Measurements from ENCODE around the gene NOS3. TPM values are rescaled to one million over a fixed set of nuclear protein-coding genes. Genes with fewer than 3 reads are reported as not detected.

NOS3 gene
- total RNA-seq, 1 experiment from 2014 or later: 3.2 TPM

GRCh38 chr7:150982351-150982750 is 8.5 kb upstream of the NOS3 start:
- H3K9me3 ChIP-seq (ENCODE audit: insufficient read depth, low read depth): no peaks in the 10 kb centered on the region

GRCh38 chr7:150983893-150984368 is 6.9 kb upstream of the NOS3 start:
- no peaks in the 10 kb centered on the region for H3K79me2 ChIP-seq (ENCODE audit: low read depth)
- no peak overlapping the region for H3K4me3 ChIP-seq
- H3K9me3 ChIP-seq (ENCODE audit: insufficient read depth, low read depth): peaks cover under 1% of the 10 kb centered on the region; the same call in 1 of the 2 replicates
- no peaks in the 10 kb centered on the region; the same call in 1 of the 2 replicates for H4K20me1 ChIP-seq (ENCODE audit: insufficient read depth)
- no peaks in the 10 kb centered on the region for H3K4me1 ChIP-seq (replicated peaks; ENCODE audit: insufficient read depth)
- H2AFZ ChIP-seq: no peak overlapping the region
- H3K4me2 ChIP-seq: no peak overlapping the region
- intact Hi-C loops (cut with micrococcal nuclease; ENCODE audit: unreplicated experiment): no loop called here
- no peak overlapping the region for H3K27ac ChIP-seq
- TF ChIP-seq CTCF (conservative IDR thresholded peaks at IDR 0.05) (no peak), EZH2 (IDR thresholded peaks at IDR 0.05; ENCODE audit: low read depth) (no peak)
- H3K27me3 ChIP-seq (ENCODE audit: insufficient read depth, low read depth): peaks cover 66% of the 10 kb centered on the region
- H3F3A ChIP-seq (ENCODE audit: insufficient read depth, low read depth): no peaks in the 10 kb centered on the region
- POLR2A ChIA-PET (ENCODE audit: unreplicated experiment): no interaction called here
- no peak for DNase-seq
- H3K36me3 ChIP-seq (ENCODE audit: low read depth): no peaks in the 10 kb centered on the region
- BruUV-seq (replicated peaks): no TSS peak
- CTCF ChIA-PET: no interaction called here
- no peaks in the 10 kb centered on the region for H3K9me2 ChIP-seq (ENCODE audit: insufficient read depth)

More at GRCh38 chr7:150982351-150982750, 8.5 kb upstream of the NOS3 start:
- H3K4me2 ChIP-seq: no peak overlapping the region
- TF ChIP-seq CTCF (conservative IDR thresholded peaks at IDR 0.05) (no peak), EZH2 (IDR thresholded peaks at IDR 0.05; ENCODE audit: low read depth) (no peak)
- no peak overlapping the region for H2AFZ ChIP-seq
- no TSS peak for BruUV-seq (replicated peaks)
- H3K36me3 ChIP-seq (ENCODE audit: low read depth): no peaks in the 10 kb centered on the region
- H3K79me2 ChIP-seq (ENCODE audit: low read depth): no peaks in the 10 kb centered on the region
- no peaks in the 10 kb centered on the region; the same call in 1 of the 2 replicates for H4K20me1 ChIP-seq (ENCODE audit: insufficient read depth)
- peaks cover 60% of the 10 kb centered on the region for H3K27me3 ChIP-seq (ENCODE audit: insufficient read depth, low read depth)
- H3K4me3 ChIP-seq: no peak overlapping the region
- no peak overlapping the region for H3K27ac ChIP-seq
- no peaks in the 10 kb centered on the region for H3K4me1 ChIP-seq (replicated peaks; ENCODE audit: insufficient read depth)
- no peak for DNase-seq
- POLR2A ChIA-PET (ENCODE audit: unreplicated experiment): no interaction called here
- CTCF ChIA-PET: no interaction called here
- H3K9me2 ChIP-seq (ENCODE audit: insufficient read depth): no peaks in the 10 kb centered on the region
- intact Hi-C loops (cut with micrococcal nuclease; ENCODE audit: unreplicated experiment): no loop called here
- H3F3A ChIP-seq (ENCODE audit: insufficient read depth, low read depth): no peaks in the 10 kb centered on the region

GRCh38 chr7:150986099-150986512 is 4.7 kb upstream of the NOS3 start:
- H3K27ac ChIP-seq: no peak overlapping the region
- H3K27me3 ChIP-seq (ENCODE audit: insufficient read depth, low read depth): peaks cover 45% of the 10 kb centered on the region
- no peaks in the 10 kb centered on the region for H3F3A ChIP-seq (ENCODE audit: insufficient read depth, low read depth)
- intact Hi-C loops (cut with micrococcal nuclease; ENCODE audit: unreplicated experiment): loop anchor here (1.0 kb wide), 2 partner anchors 88 to 208 kb away; no protein-coding TSS in a partner anchor
- DNase-seq: peak; percentile 49 to 69
- ChIA-PET POLR2A (ENCODE audit: unreplicated experiment) (no interaction called here), CTCF (interaction anchor here (0.8 to 1.0 kb wide), 2 partner anchors 110 to 296 kb away, joined by 3 to 4 read pairs; no protein-coding TSS in a partner anchor)
- H2AFZ ChIP-seq: no peak overlapping the region
- TF ChIP-seq CTCF (conservative IDR thresholded peaks at IDR 0.05) (peak; percentile 68), EZH2 (IDR thresholded peaks at IDR 0.05; ENCODE audit: low read depth) (no peak)
- H3K79me2 ChIP-seq (ENCODE audit: low read depth): no peaks in the 10 kb centered on the region
- H3K4me2 ChIP-seq: no peak overlapping the region
- peaks cover 20% of the 10 kb centered on the region; the same call in 1 of the 2 replicates for H3K9me3 ChIP-seq (ENCODE audit: insufficient read depth, low read depth)
- H3K4me1 ChIP-seq (replicated peaks; ENCODE audit: insufficient read depth): no peaks in the 10 kb centered on the region
- no peaks in the 10 kb centered on the region; the same call in 1 of the 2 replicates for H4K20me1 ChIP-seq (ENCODE audit: insufficient read depth)
- no peaks in the 10 kb centered on the region for H3K36me3 ChIP-seq (ENCODE audit: low read depth)
- no peaks in the 10 kb centered on the region for H3K9me2 ChIP-seq (ENCODE audit: insufficient read depth)
- H3K4me3 ChIP-seq: no peak overlapping the region
- BruUV-seq (replicated peaks): no TSS peak

All from PC-9 (cell line).